HepG2 (cell line): ENCODE measurements around the gene CLDN9. TPM values are rescaled to one million over a fixed set of nuclear protein-coding genes. Genes with fewer than 3 reads are reported as not detected.

Experiments
- AHDC1 ChIP-seq: sonication (generic); formaldehyde crosslinking; IDR thresholded peaks from 2 replicates; pipeline ENCODE4 v1.5.1; 2020; ENCODE audit warnings: mild to moderate bottlenecking, missing genetic modification reagents, borderline replicate concordance
- MIER2 ChIP-seq: IDR thresholded peaks from 2 replicates; pipeline ENCODE4 v1.6.1; 2016; ENCODE audit warnings: missing biosample characterization, missing genetic modification reagents
- POLR2A ChIP-seq, 2 experiments: IDR thresholded peaks; 2 replicates each; pipeline ENCODE4 v1.6.1; 2011; ENCODE audit warnings: low read depth in 2 of 2, low read length in 2 of 2, mild to moderate bottlenecking in 1 of 2, moderate library complexity in 1 of 2; ENCODE audit not compliant: insufficient read depth in 1 of 2
- POLR2G ChIP-seq: fragments of 200-400 bp; formaldehyde crosslinking; IDR thresholded peaks from 2 replicates; pipeline ENCODE4 v1.6.1; 2018; ENCODE audit warnings: mild to moderate bottlenecking, low read depth, low read length, moderate library complexity
- SALL2 ChIP-seq: sonication (generic); formaldehyde crosslinking; IDR thresholded peaks from 2 replicates; pipeline ENCODE4 v1.8.1; 2023; ENCODE audit warnings: mild to moderate bottlenecking, missing genetic modification reagents, inconsistent platforms
- SP1 ChIP-seq, 2 experiments: fragments of 450-650 bp in 1 of 2; sonication (generic) in 1 of 2; formaldehyde crosslinking in 1 of 2; IDR thresholded peaks; 2 replicates each; pipeline versions ENCODE4 v1.4.0 to v1.6.1; 2016 to 2020; ENCODE audit warnings: missing genetic modification reagents in 1 of 2
- ZFP90 ChIP-seq: sonication (generic); formaldehyde crosslinking; IDR thresholded peaks from 2 replicates; pipeline ENCODE4 v1.8.0; 2022; ENCODE audit warnings: missing genetic modification reagents, mild to moderate bottlenecking, inconsistent platforms, borderline replicate concordance
- ZNF225 ChIP-seq: sonication (generic); formaldehyde crosslinking; IDR thresholded peaks from 2 replicates; pipeline ENCODE4 v1.4.0; 2020; ENCODE audit warnings: mild to moderate bottlenecking, missing genetic modification reagents
- ZNF263 ChIP-seq: sonication (generic); formaldehyde crosslinking; IDR thresholded peaks from 2 replicates; pipeline ENCODE4 v1.4.0; 2020; ENCODE audit warnings: missing genetic modification reagents
- ZNF30 ChIP-seq: sonication (generic); formaldehyde crosslinking; IDR thresholded peaks from 2 replicates; pipeline ENCODE4 v1.5.0; 2020; ENCODE audit warnings: mild to moderate bottlenecking, missing genetic modification reagents
- ZNF607 ChIP-seq: sonication (generic); formaldehyde crosslinking; IDR thresholded peaks from 2 replicates; pipeline ENCODE4 v1.5.1; 2020; ENCODE audit warnings: missing genetic modification reagents, mild to moderate bottlenecking, borderline replicate concordance
- ZNF660 ChIP-seq: sonication (generic); formaldehyde crosslinking; IDR thresholded peaks from 2 replicates; pipeline ENCODE4 v1.5.1; 2020; ENCODE audit warnings: mild to moderate bottlenecking, low read depth, missing genetic modification reagents, borderline replicate concordance
- polyA plus RNA-seq, 8 experiments: library from polyadenylated mRNA; depleted of rRNA in 3 of 8; stranded (reverse) in 7 of 8; unstranded in 1 of 8; fragments of >200 nt; fragmentation: Illumina TruSeq in 4 of 8; extraction: Trizol in 4 of 8; gene quantifications; 2 replicates each; pipeline versions ENCODE4 v1.2.1 to v1.2.3, GENCODE V29; 2011 to 2016; ENCODE audit warnings: low read depth in 4 of 8, missing spikeins in 1 of 8, mixed read lengths in 1 of 8; ENCODE audit not compliant: insufficient read depth in 1 of 8
- total RNA-seq, 5 experiments: library from RNA; depleted of rRNA; stranded (reverse); fragments of >200 nt; fragmentation: Illumina TruSeq; extraction: Trizol; gene quantifications; 2 replicates each; pipeline ENCODE4 v1.2.3, GENCODE V29; 2016; ENCODE audit warnings: low read depth in 1 of 5

The CLDN9 gene
- total and polyA plus RNA-seq, 2 of the 13 experiments (the other 11 are each of a cell fraction or from before 2014, with no cell fraction given), result 0.15 to 0.26 TPM

DNA sequence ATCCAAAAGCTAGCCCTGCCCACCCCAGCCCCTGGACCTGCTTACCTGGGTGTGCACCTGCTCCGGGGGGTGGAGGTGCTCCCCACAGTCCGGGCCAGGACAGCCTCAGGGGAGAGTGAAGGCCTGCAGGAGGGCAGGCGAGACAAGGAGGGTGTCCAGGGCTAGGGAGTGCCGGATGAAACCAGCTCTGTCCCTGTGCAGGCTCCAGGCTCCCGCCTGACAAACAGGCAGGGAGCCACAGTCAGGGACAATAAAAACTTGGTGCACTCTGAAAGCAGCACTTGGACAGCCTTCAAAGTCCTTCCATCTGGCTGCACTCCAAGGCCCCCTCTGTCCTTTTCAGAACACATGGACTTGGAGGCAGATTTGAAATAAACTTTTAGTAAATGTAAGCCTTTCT, 39.6 kb upstream of the CLDN9 start (continued):
- TF ChIP-seq POLR2A (IDR thresholded peaks at IDR 0.05; ENCODE audit: insufficient read depth in 1 of 2, low read depth in 2 of 2, low read length in 2 of 2) (0 out of 4 replicates have a peak, but pooled peaks of 1 of the 2 experiments have one; percentile 19), SP1 (IDR thresholded peaks at IDR 0.05) (no peak), SP1 (CRISPR knock-in tag; IDR thresholded peaks at IDR 0.05) (no peak), ZFP90 (CRISPR knock-in tag) (no peak), POLR2G (peak; percentile 52; the same call in 1 of the 2 replicates), ZNF263 (CRISPR knock-in tag) (peak; percentile 50; the same call in 1 of the 2 replicates), AHDC1 (CRISPR knock-in tag) (no peak), ZNF30 (CRISPR knock-in tag) (no peak), MIER2 (CRISPR knock-in tag) (no peak), ZNF607 (CRISPR knock-in tag) (no peak), ZNF225 (CRISPR knock-in tag) (no peak), SALL2 (CRISPR knock-in tag) (no peak), ZNF660 (CRISPR knock-in tag) (no peak)
- TF ChIP-seq, all 625 proteins: peak for 3
